GM23338 (cell line): Measurements from ENCODE around the gene FAF1. TPM values are rescaled to one million over a fixed set of nuclear protein-coding genes. Genes with fewer than 3 reads are reported as not detected.
A peak's percentile ranks its signal among the peaks of the same experiment; 100 is the strongest.

Experiments
- ATAC-seq: fragments of 200-7000 bp; cut with Tn5 transposase; 3 replicates; pipeline ENCODE4 v1.9.1; 2020
- DNase-seq: peaks from one replicate; pipeline ENCODE4 v3.0.0-alpha.2; 2015; ENCODE audit warnings: low spot score
- H2AFZ ChIP-seq: fragments of 200-600 bp; sonication (generic); 2 replicates; pipeline ENCODE4 v1.8.0; 2016; ENCODE audit warnings: antibody characterized with exemption, mild to moderate bottlenecking, moderate library complexity
- H3F3A ChIP-seq: fragments of 200-600 bp; sonication (generic); replicated peaks from 2 replicates; pipeline ENCODE4 v1.8.0; 2017; ENCODE audit warnings: antibody characterized with exemption, mixed run types, low read depth
- H3K27ac ChIP-seq: fragments of 200-600 bp; sonication (generic); 2 replicates; pipeline ENCODE4 v1.6.1; 2016; ENCODE audit warnings: low read depth
- H3K27me3 ChIP-seq: fragments of 200-600 bp; sonication (generic); 2 replicates; pipeline ENCODE4 v1.8.0; 2016; ENCODE audit warnings: mild to moderate bottlenecking, mixed run types, moderate library complexity; ENCODE audit not compliant: insufficient read depth
- H3K36me3 ChIP-seq: fragments of 200-600 bp; sonication (generic); 2 replicates; pipeline ENCODE4 v1.8.0; 2016; ENCODE audit warnings: mild to moderate bottlenecking; ENCODE audit not compliant: insufficient read depth
- H3K4me1 ChIP-seq: fragments of 200-600 bp; sonication (generic); 2 replicates; pipeline ENCODE4 v1.8.0; 2016; ENCODE audit warnings: mild to moderate bottlenecking, moderate library complexity; ENCODE audit not compliant: insufficient read depth
- H3K4me2 ChIP-seq: fragments of 200-600 bp; sonication (generic); 2 replicates; pipeline ENCODE4 v1.7.1; 2017; ENCODE audit warnings: mixed run types
- H3K4me3 ChIP-seq: fragments of 200-600 bp; sonication (generic); 2 replicates; pipeline ENCODE4 v1.6.1; 2016; ENCODE audit warnings: mixed run types
- H3K79me2 ChIP-seq: fragments of 200-600 bp; sonication (generic); replicated peaks from 2 replicates; pipeline ENCODE4 v1.8.0; 2017; ENCODE audit warnings: mild to moderate bottlenecking; ENCODE audit not compliant: insufficient read depth
- H3K9me2 ChIP-seq: fragments of 200-600 bp; sonication (generic); 2 replicates; pipeline ENCODE4 v1.8.0; 2017; ENCODE audit not compliant: insufficient read depth
- H4K20me1 ChIP-seq: fragments of 200-600 bp; sonication (generic); replicated peaks from 2 replicates; pipeline ENCODE4 v1.8.0; 2017; ENCODE audit warnings: mild to moderate bottlenecking; ENCODE audit not compliant: insufficient read depth
- H3K27ac Mint-ChIP-seq: 2 replicates; pipeline ENCODE4 v1.8.0; 2020; ENCODE audit warnings: inconsistent platforms, mild to moderate bottlenecking, moderate library complexity, mixed read lengths
- H3K27me3 Mint-ChIP-seq: 3 replicates; pipeline ENCODE4 v1.8.0; 2022; ENCODE audit warnings: low read depth, mild to moderate bottlenecking, moderate library complexity, mixed read lengths, inconsistent platforms; ENCODE audit not compliant: insufficient read depth, poor library complexity
- H3K36me3 Mint-ChIP-seq: 3 replicates; pipeline ENCODE4 v1.8.0; 2021; ENCODE audit warnings: low read depth, mild to moderate bottlenecking, inconsistent platforms, moderate library complexity, mixed read lengths
- H3K4me1 Mint-ChIP-seq: 3 replicates; pipeline ENCODE4 v1.8.0; 2020; ENCODE audit warnings: mild to moderate bottlenecking, inconsistent platforms, mixed read lengths
- H3K4me3 Mint-ChIP-seq: 3 replicates; pipeline ENCODE4 v1.8.0; 2021; ENCODE audit warnings: moderate library complexity, mild to moderate bottlenecking, inconsistent platforms, mixed read lengths
- H3K9me3 Mint-ChIP-seq: 3 replicates; pipeline ENCODE4 v1.8.0; 2020; ENCODE audit warnings: moderate library complexity, mild to moderate bottlenecking, inconsistent platforms, mixed read lengths
- CREB1 ChIP-seq: fragments of 250-450 bp; sonication (Bioruptor Pico); IDR thresholded peaks from 2 replicates; pipeline ENCODE4 v1.5.0; 2020; ENCODE audit warnings: low read depth, mild to moderate bottlenecking, moderate library complexity
- CTCF ChIP-seq, 2 experiments: fragments of 200-600 bp in 1 of 2; sonication (generic) in 1 of 2; conservative IDR thresholded peaks; 2 replicates each; pipeline versions ENCODE4 v1.5.1 to v1.6.1; 2016 to 2017; ENCODE audit warnings: antibody characterized with exemption in 2 of 2, low read depth in 2 of 2, mild to moderate bottlenecking in 2 of 2, moderate library complexity in 1 of 2
- ETS1 ChIP-seq: IDR thresholded peaks from 2 replicates; pipeline ENCODE4 v1.6.1; 2016; ENCODE audit warnings: antibody characterized with exemption
- EZH2 ChIP-seq: fragments of 200-600 bp; sonication (generic); IDR thresholded peaks from one replicate; pipeline ENCODE4 v1.8.0; 2017; ENCODE audit warnings: antibody characterized with exemption, mild to moderate bottlenecking, low read depth; ENCODE audit not compliant: unreplicated experiment
- JUNB ChIP-seq: IDR thresholded peaks from one replicate; pipeline ENCODE4 v1.6.1; 2016; ENCODE audit warnings: antibody characterized with exemption; ENCODE audit not compliant: unreplicated experiment
- NANOG ChIP-seq: IDR thresholded peaks from 2 replicates; pipeline ENCODE4 v1.6.1; 2016; ENCODE audit warnings: antibody characterized with exemption, borderline replicate concordance
- POLR2AphosphoS5 ChIP-seq: IDR thresholded peaks from 2 replicates; pipeline ENCODE4 v1.6.1; 2016; ENCODE audit warnings: antibody characterized with exemption, low read depth
- REST ChIP-seq: IDR thresholded peaks from one replicate; pipeline ENCODE4 v1.6.1; 2018; ENCODE audit warnings: antibody characterized with exemption; ENCODE audit not compliant: unreplicated experiment
- STAT1 ChIP-seq: IDR thresholded peaks from one replicate; pipeline ENCODE4 v1.6.1; 2016; ENCODE audit warnings: antibody characterized with exemption; ENCODE audit not compliant: unreplicated experiment
- ZNF331 ChIP-seq: fragments of 250-450 bp; sonication (Bioruptor Pico); IDR thresholded peaks from 2 replicates; pipeline ENCODE4 v1.5.0; 2020; ENCODE audit warnings: low read depth, mild to moderate bottlenecking, moderate library complexity
- ZNF462 ChIP-seq: fragments of 250-450 bp; sonication (Bioruptor Pico); IDR thresholded peaks from 2 replicates; pipeline ENCODE4 v1.5.0; 2020; ENCODE audit warnings: mild to moderate bottlenecking, moderate library complexity
- polyA plus RNA-seq: library from polyadenylated mRNA; unstranded; fragments of >200 nt; fragmentation: Nextera tagmentation; extraction: Ambion mirVana; gene quantifications from 2 replicates; pipeline ENCODE4 v1.2.1, GENCODE V29; 2016
- total RNA-seq: library from RNA; depleted of rRNA; stranded (reverse); fragments of >200 nt; shearing (Covaris generic); gene quantifications from 2 replicates; pipeline ENCODE4 v1.2.3, GENCODE V29; 2014

Gene FAF1
- total and polyA plus RNA-seq, 2 experiments from 2014 or later, result 24.1 to 53.2 TPM

- no peaks in the 10 kb centered on the region for H3K27me3 Mint-ChIP-seq
- Histone ChIP-seq H3K4me1 (peaks cover 9% of the 10 kb centered on the region), H3K4me2 (no peak overlapping the region), H3K27me3 (no peaks in the 10 kb centered on the region), H3K36me3 (no peaks in the 10 kb centered on the region), H2AFZ (no peak overlapping the region), H3K27ac (no peak overlapping the region), H3K79me2 (peaks cover 84% of the 10 kb centered on the region), H4K20me1 (peaks cover 24% of the 10 kb centered on the region), H3K4me3 (no peak overlapping the region), H3F3A (no peaks in the 10 kb centered on the region), H3K9me2 (no peaks in the 10 kb centered on the region)
- H3K27ac Mint-ChIP-seq, result 0 out of 2 replicates have a peak overlapping the region, but pooled peaks have one; percentile 58
- DNase-seq (no peak), ATAC-seq (no peak)
- H3K9me3 Mint-ChIP-seq, result no peaks in the 10 kb centered on the region
- no peak overlapping the region for H3K4me3 Mint-ChIP-seq
- no peak for TF ChIP-seq ZNF331
- TF ChIP-seq CREB1 (CRISPR knock-in tag), result no peak
- no peak for TF ChIP-seq ZNF462 (CRISPR knock-in tag)
- no peak for TF ChIP-seq POLR2AphosphoS5
- no peak for TF ChIP-seq REST
- no peak for TF ChIP-seq NANOG
- TF ChIP-seq EZH2, result no peak
- TF ChIP-seq STAT1, result no peak
- TF ChIP-seq CTCF (conservative IDR thresholded peaks at IDR 0.05; ENCODE audit: low read depth in 2 of 2), result no peak
- no peak for TF ChIP-seq ETS1
- TF ChIP-seq JUNB, result no peak
- H3K4me1 Mint-ChIP-seq, result peaks cover 8% of the 10 kb centered on the region; the same call in 2 of the 3 replicates
- no peaks in the 10 kb centered on the region for H3K36me3 Mint-ChIP-seq
Observed at GRCh38 chr1:50940291-50940690, 19.8 kb downstream of the FAF1 start.
